Measurements from ENCODE around the gene SMIM28. TPM values are rescaled to one million over a fixed set of nuclear protein-coding genes. Genes with fewer than 3 reads are reported as not detected.

The SMIM28 gene
- total and polyA plus RNA-seq, 2 donors (not counting 1 experiment from before 2014, with no cell fraction given) = not detected

GRCh38 chr6:138334963-138335362 is 42.7 kb upstream of the SMIM28 start:
- TF ChIP-seq, protein P1, sequence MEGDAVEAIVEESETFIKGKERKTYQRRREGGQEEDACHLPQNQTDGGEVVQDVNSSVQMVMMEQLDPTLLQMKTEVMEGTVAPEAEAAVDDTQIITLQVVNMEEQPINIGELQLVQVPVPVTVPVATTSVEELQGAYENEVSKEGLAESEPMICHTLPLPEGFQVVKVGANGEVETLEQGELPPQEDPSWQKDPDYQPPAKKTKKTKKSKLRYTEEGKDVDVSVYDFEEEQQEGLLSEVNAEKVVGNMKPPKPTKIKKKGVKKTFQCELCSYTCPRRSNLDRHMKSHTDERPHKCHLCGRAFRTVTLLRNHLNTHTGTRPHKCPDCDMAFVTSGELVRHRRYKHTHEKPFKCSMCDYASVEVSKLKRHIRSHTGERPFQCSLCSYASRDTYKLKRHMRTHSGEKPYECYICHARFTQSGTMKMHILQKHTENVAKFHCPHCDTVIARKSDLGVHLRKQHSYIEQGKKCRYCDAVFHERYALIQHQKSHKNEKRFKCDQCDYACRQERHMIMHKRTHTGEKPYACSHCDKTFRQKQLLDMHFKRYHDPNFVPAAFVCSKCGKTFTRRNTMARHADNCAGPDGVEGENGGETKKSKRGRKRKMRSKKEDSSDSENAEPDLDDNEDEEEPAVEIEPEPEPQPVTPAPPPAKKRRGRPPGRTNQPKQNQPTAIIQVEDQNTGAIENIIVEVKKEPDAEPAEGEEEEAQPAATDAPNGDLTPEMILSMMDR (conservative IDR thresholded peaks at IDR 0.05 in 1 of 2, IDR thresholded peaks at IDR 0.05 in 1 of 2; ENCODE audit: low read depth in 1 of 2, low read length in 2 of 2) = no peak
- no peak for TF ChIP-seq EZH2 (IDR thresholded peaks at IDR 0.05; ENCODE audit: low read length, missing control alignments)
- no peak for DNase-seq (ENCODE audit: low read depth in 2 of 2)

GRCh38 chr6:138336221-138336620 is 41.5 kb upstream of the SMIM28 start:
- H3K79me2 ChIP-seq (ENCODE audit: control insufficient read depth, insufficient read depth, low read length) = no peaks in the 10 kb centered on the region
- TF ChIP-seq EZH2 (IDR thresholded peaks at IDR 0.05; ENCODE audit: low read length, missing control alignments) = no peak
- TF ChIP-seq, protein P1 (conservative IDR thresholded peaks at IDR 0.05 in 1 of 2, IDR thresholded peaks at IDR 0.05 in 1 of 2; ENCODE audit: low read depth in 1 of 2, low read length in 2 of 2) = no peak
- no peak overlapping the region for H3K9ac ChIP-seq (ENCODE audit: insufficient read depth, low read length)
- H2AFZ ChIP-seq (ENCODE audit: low read length) = no peak overlapping the region
- no peak overlapping the region for H3K27ac ChIP-seq (ENCODE audit: insufficient read depth, low read length)
- H3K4me2 ChIP-seq (ENCODE audit: extremely low read depth, insufficient read depth, low read length) = no peak overlapping the region
- H3K36me3 ChIP-seq (ENCODE audit: control insufficient read depth, insufficient read depth, low read length) = no peaks in the 10 kb centered on the region
- no peaks in the 10 kb centered on the region for H3K9me3 ChIP-seq (ENCODE audit: control insufficient read depth, insufficient read depth, low read depth, low read length)
- H3K27me3 ChIP-seq (ENCODE audit: control insufficient read depth, insufficient read depth, low read length) = no peaks in the 10 kb centered on the region
- no peak overlapping the region for H3K4me3 ChIP-seq (replicated peaks in 1 of 4; ENCODE audit: control extremely low read depth in 1 of 4, insufficient read depth in 1 of 4, low read depth in 3 of 4, low read length in 4 of 4)
- no peaks in the 10 kb centered on the region for H3K4me1 ChIP-seq (ENCODE audit: control insufficient read depth, extremely low read depth, insufficient read depth, low read length)
- no peak for DNase-seq (ENCODE audit: low read depth in 2 of 2)
- H4K20me1 ChIP-seq (ENCODE audit: control insufficient read depth, extremely low read depth, insufficient read depth, low read length) = no peaks in the 10 kb centered on the region

More at GRCh38 chr6:138334963-138335362, 42.7 kb upstream of the SMIM28 start:
- H3K4me2 ChIP-seq (ENCODE audit: extremely low read depth, insufficient read depth, low read length) = no peak overlapping the region
- H3K4me3 ChIP-seq (replicated peaks in 1 of 4; ENCODE audit: control extremely low read depth in 1 of 4, insufficient read depth in 1 of 4, low read depth in 3 of 4, low read length in 4 of 4) = no peak overlapping the region
- H3K9me3 ChIP-seq (ENCODE audit: control insufficient read depth, insufficient read depth, low read depth, low read length) = no peaks in the 10 kb centered on the region
- H3K27ac ChIP-seq (ENCODE audit: insufficient read depth, low read length) = no peak overlapping the region
- no peaks in the 10 kb centered on the region for H4K20me1 ChIP-seq (ENCODE audit: control insufficient read depth, extremely low read depth, insufficient read depth, low read length)
- no peak overlapping the region for H2AFZ ChIP-seq (ENCODE audit: low read length)
- no peaks in the 10 kb centered on the region for H3K79me2 ChIP-seq (ENCODE audit: control insufficient read depth, insufficient read depth, low read length)
- no peaks in the 10 kb centered on the region for H3K27me3 ChIP-seq (ENCODE audit: control insufficient read depth, insufficient read depth, low read length)
- H3K4me1 ChIP-seq (ENCODE audit: control insufficient read depth, extremely low read depth, insufficient read depth, low read length) = no peaks in the 10 kb centered on the region
- H3K36me3 ChIP-seq (ENCODE audit: control insufficient read depth, insufficient read depth, low read length) = no peaks in the 10 kb centered on the region
- H3K9ac ChIP-seq (ENCODE audit: insufficient read depth, low read length) = no peak overlapping the region

DNA sequence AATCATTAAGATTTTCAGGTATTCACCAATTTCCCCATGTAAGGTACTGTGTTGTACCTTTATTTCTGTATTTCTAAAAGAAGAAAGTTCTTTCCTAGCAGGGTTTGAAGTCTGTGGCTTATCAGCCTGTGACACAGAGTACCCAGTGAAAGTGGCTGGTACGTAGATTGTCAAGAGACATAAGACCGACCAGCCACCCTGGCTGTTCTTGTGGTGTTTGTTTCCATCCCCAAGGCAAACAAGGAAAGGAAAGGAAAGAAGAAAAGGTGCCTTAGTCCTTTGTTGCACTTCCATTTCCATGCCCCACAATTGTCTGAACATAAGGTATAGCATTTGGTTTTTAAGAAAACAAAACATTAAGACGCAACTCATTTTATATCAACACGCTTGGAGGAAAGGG is 40.6 kb upstream of the SMIM28 start:
- Histone ChIP-seq H3K4me3 (replicated peaks in 1 of 4; ENCODE audit: control extremely low read depth in 1 of 4, insufficient read depth in 1 of 4, low read depth in 3 of 4, low read length in 4 of 4) (no peak overlapping the region), H3K4me1 (ENCODE audit: control insufficient read depth, extremely low read depth, insufficient read depth, low read length) (no peaks in the 10 kb centered on the region), H3K27me3 (ENCODE audit: control insufficient read depth, insufficient read depth, low read length) (no peaks in the 10 kb centered on the region), H3K36me3 (ENCODE audit: control insufficient read depth, insufficient read depth, low read length) (no peaks in the 10 kb centered on the region), H2AFZ (ENCODE audit: low read length) (no peak overlapping the region), H4K20me1 (ENCODE audit: control insufficient read depth, extremely low read depth, insufficient read depth, low read length) (no peaks in the 10 kb centered on the region), H3K4me2 (ENCODE audit: extremely low read depth, insufficient read depth, low read length) (no peak overlapping the region), H3K9me3 (ENCODE audit: control insufficient read depth, insufficient read depth, low read depth, low read length) (no peaks in the 10 kb centered on the region), H3K79me2 (ENCODE audit: control insufficient read depth, insufficient read depth, low read length) (no peaks in the 10 kb centered on the region), H3K9ac (ENCODE audit: insufficient read depth, low read length) (no peak overlapping the region), H3K27ac (ENCODE audit: insufficient read depth, low read length) (no peak overlapping the region)
- TF ChIP-seq EZH2 (IDR thresholded peaks at IDR 0.05; ENCODE audit: low read length, missing control alignments) = no peak
- TF ChIP-seq, protein P1 (conservative IDR thresholded peaks at IDR 0.05 in 1 of 2, IDR thresholded peaks at IDR 0.05 in 1 of 2; ENCODE audit: low read depth in 1 of 2, low read length in 2 of 2) = no peak
- DNase-seq (ENCODE audit: low read depth in 2 of 2) = no peak

Measured in fibroblast of lung (primary cell).